Measurements from ENCODE around the gene NUDT8. TPM values are rescaled to one million over a fixed set of nuclear protein-coding genes. Genes with fewer than 3 reads are reported as not detected.
"Not testable (repeated sequence)": the region's sequence is repeated elsewhere in the genome, so short reads cannot be mapped to it uniquely, and the experiment has no call there.

Gene NUDT8
- total and polyA plus RNA-seq, 2 of the 8 experiments (the other 6 are each of a cell fraction or from before 2014, with no cell fraction given): 7.2 to 8.3 TPM

- no peak for TF ChIP-seq TBP (IDR thresholded peaks at IDR 0.05; ENCODE audit: low read depth, low read length)
- TF ChIP-seq CHD2 (IDR thresholded peaks at IDR 0.05; ENCODE audit: low read length): no peak
- TF ChIP-seq, protein P1, sequence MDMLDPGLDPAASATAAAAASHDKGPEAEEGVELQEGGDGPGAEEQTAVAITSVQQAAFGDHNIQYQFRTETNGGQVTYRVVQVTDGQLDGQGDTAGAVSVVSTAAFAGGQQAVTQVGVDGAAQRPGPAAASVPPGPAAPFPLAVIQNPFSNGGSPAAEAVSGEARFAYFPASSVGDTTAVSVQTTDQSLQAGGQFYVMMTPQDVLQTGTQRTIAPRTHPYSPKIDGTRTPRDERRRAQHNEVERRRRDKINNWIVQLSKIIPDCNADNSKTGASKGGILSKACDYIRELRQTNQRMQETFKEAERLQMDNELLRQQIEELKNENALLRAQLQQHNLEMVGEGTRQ (IDR thresholded peaks at IDR 0.05; ENCODE audit: low read length): no peak
- TF ChIP-seq, protein P2, sequence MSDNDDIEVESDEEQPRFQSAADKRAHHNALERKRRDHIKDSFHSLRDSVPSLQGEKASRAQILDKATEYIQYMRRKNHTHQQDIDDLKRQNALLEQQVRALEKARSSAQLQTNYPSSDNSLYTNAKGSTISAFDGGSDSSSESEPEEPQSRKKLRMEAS (IDR thresholded peaks at IDR 0.05): no peak
- TF ChIP-seq JUND (IDR thresholded peaks at IDR 0.05; ENCODE audit: low read length): no peak
Observed at GRCh38 chr11:67662142-67662834, 32.6 kb upstream of the NUDT8 start (continued).

- H4K20me1 ChIP-seq (replicated peaks in 1 of 2; ENCODE audit: control insufficient read depth in 1 of 2, insufficient read depth in 2 of 2, low read length in 2 of 2); H2AFZ ChIP-seq (ENCODE audit: low read length); H3K23me2 ChIP-seq (ENCODE audit: low read depth, low read length); H3K4ac ChIP-seq (replicated peaks; ENCODE audit: insufficient read length, low read depth, low read length); H3K79me2 ChIP-seq (ENCODE audit: control insufficient read depth in 1 of 2, insufficient read depth in 2 of 2, low read length in 2 of 2); H3K79me1 ChIP-seq (ENCODE audit: low read depth, low read length); H2BK5ac ChIP-seq (ENCODE audit: low read depth, low read length); FAIRE-seq; H3K9ac ChIP-seq (replicated peaks in 1 of 4; ENCODE audit: extremely low read depth in 1 of 4, low read depth in 3 of 4, low read length in 3 of 4); DNase-seq (ENCODE audit: low read depth in 1 of 2, low spot score in 2 of 2); H3K27me3 ChIP-seq (replicated peaks in 1 of 4; ENCODE audit: control insufficient read depth in 3 of 4, extremely low read depth in 1 of 4, insufficient read depth in 3 of 4, low read length in 3 of 4); H2AK5ac ChIP-seq (ENCODE audit: low read depth, low read length); H2BK15ac ChIP-seq (ENCODE audit: low read length); H2BK12ac ChIP-seq (ENCODE audit: low read depth, low read length); H3K4me2 ChIP-seq (ENCODE audit: insufficient read depth in 1 of 2, low read depth in 2 of 2, low read length in 2 of 2); H3K56ac ChIP-seq (replicated peaks; ENCODE audit: insufficient read length, low read depth, low read length); H3K23ac ChIP-seq (ENCODE audit: insufficient read length); H3K18ac ChIP-seq (ENCODE audit: extremely low read depth, low read length); H4K91ac ChIP-seq (replicated peaks; ENCODE audit: insufficient read length, low read length); H3K27ac ChIP-seq (ENCODE audit: low read depth, low read length); H3K36me3 ChIP-seq (ENCODE audit: control insufficient read depth in 2 of 4, insufficient read depth in 4 of 4, low read length in 3 of 4); POLR2A ChIA-PET (ENCODE audit: partially characterized antibody); H2BK120ac ChIP-seq (replicated peaks; ENCODE audit: low read depth, low read length); H3K14ac ChIP-seq (ENCODE audit: insufficient read length); H4K8ac ChIP-seq (ENCODE audit: extremely low read depth, insufficient read depth, low read length); H3K4me3 ChIP-seq (ENCODE audit: extremely low read depth in 1 of 4, insufficient read depth in 2 of 4, low read depth in 3 of 4, low read length in 4 of 4); H3K4me1 ChIP-seq (replicated peaks in 1 of 4; ENCODE audit: control insufficient read depth in 3 of 4, insufficient read depth in 4 of 4, low read length in 3 of 4); H2BK20ac ChIP-seq (ENCODE audit: low read length); H4K5ac ChIP-seq (ENCODE audit: insufficient read length, low read depth, low read length): not testable (repeated sequence)
- 91% methylated on average over 5 of the region's 5 CpGs; no CpG with 5 or more reads in 1 of the 2 experiments for WGBS, 2 experiments (ENCODE audit: extremely low coverage in 1 of 2, insufficient coverage in 1 of 2, insufficient read length in 1 of 2, insufficient replicate concordance in 2 of 2, low coverage in 1 of 2, low lambda C conversion rate in 2 of 2, missing lambda C conversion rate in 1 of 2)
- CTCF ChIA-PET (ENCODE audit: partially characterized antibody): interaction anchor here (0.7 to 6.0 kb wide), 6 partner anchors 13 to 333 kb away, joined by 3 to 74 read pairs (median 6); partner anchors contain the start of genes ACY3 and TBX10
- H3K9me3 ChIP-seq (ENCODE audit: insufficient read depth in 2 of 2, low read depth in 1 of 2, low read length in 1 of 2): peaks cover 20 to 22% of the 10 kb centered on the region in 2 experiments
Observed at GRCh38 chr11:67660752-67661151, 31.0 kb upstream of the NUDT8 start.
